Psoas muscle (tissue), 8 donors: Measurements from ENCODE around the gene CRHR2. TPM values are rescaled to one million over a fixed set of nuclear protein-coding genes. Genes with fewer than 3 reads are reported as not detected.

ENCODE experiments used
- ATAC-seq, 4 donors: fragments of 200-7000 bp; cut with Tn5 transposase; one replicate each; pipeline ENCODE4 v1.9.1; 2020; ENCODE audit warnings: moderate library complexity in 3 of 4, mild to moderate bottlenecking in 2 of 4
- DNase-seq, 2 donors: peaks; one replicate each; pipeline ENCODE4 v3.0.0-alpha.2; 2020
- H3K27ac ChIP-seq: fragments of 200-600 bp; one replicate; pipeline ENCODE4 v1.8.0; 2022
- H3K27me3 ChIP-seq, 3 donors: fragments of 200-600 bp in 1 of 3; one replicate each; pipeline versions ENCODE4 v1.6.1 to v1.8.0; 2013 to 2022; ENCODE audit warnings: low read length in 2 of 3, mild to moderate bottlenecking in 2 of 3, moderate library complexity in 1 of 3; ENCODE audit not compliant: insufficient read depth in 3 of 3
- H3K36me3 ChIP-seq, 2 donors: fragments of 200-600 bp in 1 of 2; one replicate each; pipeline versions ENCODE4 v1.6.1 to v1.8.0; 2013 to 2022; ENCODE audit warnings: low read depth in 1 of 2, mild to moderate bottlenecking in 1 of 2, moderate library complexity in 1 of 2; ENCODE audit not compliant: insufficient read depth in 1 of 2
- H3K4me1 ChIP-seq: fragments of 200-600 bp; one replicate; pipeline ENCODE4 v1.8.0; 2022
- H3K4me3 ChIP-seq: fragments of 200-600 bp; one replicate; pipeline ENCODE4 v1.8.0; 2022; ENCODE audit warnings: mild to moderate bottlenecking
- H3K9me3 ChIP-seq: fragments of 200-600 bp; one replicate; pipeline ENCODE4 v1.8.0; 2022
- CTCF ChIP-seq: fragments of 200-600 bp; IDR thresholded peaks from one replicate; pipeline ENCODE4 v1.8.0; 2022; ENCODE audit warnings: antibody characterized with exemption
- WGBS, 3 donors: extraction: QIAGEN DNeasy Blood & Tissue Kit; methylation state at CpG; one replicate each; pipeline versions ENCODE4 v1.1.6 to v1.1.7; 2013; 5-methylcytosine and 5-hydroxymethylcytosine counted together
- intact Hi-C, 2 donors: fragments of 100-400 bp; cut with DNase I; formaldehyde crosslinking; loops; one replicate each; pipeline versions ENCODE4 v1.11.0 to v1.14.2; 2022
- polyA plus RNA-seq, 3 donors: library from polyadenylated mRNA; stranded (reverse); fragments of 200-250 nt; gene quantifications; one replicate each; pipeline ENCODE4 v1.2.3, GENCODE V29; 2013
- total RNA-seq, 4 donors: library from RNA; stranded (reverse); fragmentation: NEBNext Ultra II Directional in 2 of 4; extraction: Animal tissue kit (Norgen Biotek cat#: 25700) in 2 of 4; gene quantifications; one replicate each; pipeline versions ENCODE4 v1.2.1 to v1.2.4, GENCODE V29; 2021 to 2023
- donor health status: healthy with polysubstance abuse.
- donor health status: DM: no; HTN: no; CAD: no; lungs with moderate emphysema.
- donor health status: Bipolar disorder and iron deficiency.
- donor health status: healthy.
- donor health status: DM: yes; HTN: yes; CAD: no.
- donor health status: DM: no; HTN: no; CAD: no.
- donor health status: DM: no; HTN: no; CAD: no.
- donor health status: DM: yes; HTN: yes; CAD: no.

CRHR2 gene
- total and polyA plus RNA-seq, 7 donors, result 0.09 to 1.3 (median 0.34) TPM

- ATAC-seq (no peak), DNase-seq (no peak)
- no peak for TF ChIP-seq CTCF
- Histone ChIP-seq H3K27me3 (no peaks in the 10 kb centered on the region), H3K36me3 (no peaks in the 10 kb centered on the region), H3K27ac (no peak overlapping the region), H3K4me1 (peaks cover 21% of the 10 kb centered on the region), H3K9me3 (no peaks in the 10 kb centered on the region), H3K4me3 (no peak overlapping the region)
- 91 to 98% (median 94%) methylated on average over 6 of the region's 6 CpGs for WGBS, 3 donors
- intact Hi-C loops, result no loop called here
These were observed 24.1 kb upstream of the CRHR2 start for GRCh38 chr7:30706316-30706715.

GRCh38 chr7:30705596-30705995, 23.3 kb upstream of the CRHR2 start:
- Histone ChIP-seq H3K27ac (peak overlapping the region; percentile 74), H3K36me3 (no peaks in the 10 kb centered on the region), H3K9me3 (no peaks in the 10 kb centered on the region), H3K27me3 (no peaks in the 10 kb centered on the region), H3K4me1 (peaks cover 22% of the 10 kb centered on the region), H3K4me3 (no peak overlapping the region)
- WGBS, 3 donors, result 30 to 48% (median 34%) methylated on average over 13 of the region's 13 CpGs
- TF ChIP-seq CTCF, result no peak
- DNase-seq, result peak in 1 of 2 donors; percentile 24
- ATAC-seq, result peak; percentile 66 to 90 (median 78)
- intact Hi-C loops, result no loop called here

GRCh38 chr7:30705008-30705407, 22.8 kb upstream of the CRHR2 start:
- DNase-seq (no peak), ATAC-seq (peak in 1 of 4 donors; percentile 15)
- TF ChIP-seq CTCF, result no peak
- Histone ChIP-seq H3K27me3 (no peaks in the 10 kb centered on the region), H3K27ac (peak overlapping the region; percentile 74), H3K4me1 (peaks cover 28% of the 10 kb centered on the region), H3K4me3 (no peak overlapping the region), H3K9me3 (no peaks in the 10 kb centered on the region), H3K36me3 (no peaks in the 10 kb centered on the region)
- intact Hi-C loops, result no loop called here
- 82 to 85% (median 84%) methylated on average over 8 of the region's 8 CpGs for WGBS, 3 donors

- ATAC-seq (no peak), DNase-seq (no peak)
- TF ChIP-seq CTCF, result no peak
- H3K4me1 ChIP-seq, result peaks cover 30% of the 10 kb centered on the region
- H3K36me3 ChIP-seq, result no peaks in the 10 kb centered on the region
- no peak overlapping the region for H3K27ac ChIP-seq
- no peak overlapping the region for H3K4me3 ChIP-seq
- H3K27me3 ChIP-seq, result no peaks in the 10 kb centered on the region
- 43 to 64% (median 49%) methylated on average over 4 of the region's 4 CpGs for WGBS, 3 donors
- no peaks in the 10 kb centered on the region for H3K9me3 ChIP-seq
- intact Hi-C loops, result no loop called here
These were observed 21.5 kb upstream of the CRHR2 start for GRCh38 chr7:30703756-30704155.

GRCh38 chr7:30702200-30702599, 19.9 kb upstream of the CRHR2 start:
- Histone ChIP-seq H3K9me3 (no peaks in the 10 kb centered on the region), H3K4me3 (no peak overlapping the region), H3K4me1 (peaks cover 25% of the 10 kb centered on the region), H3K36me3 (no peaks in the 10 kb centered on the region), H3K27me3 (no peaks in the 10 kb centered on the region), H3K27ac (no peak overlapping the region)
- no peak for TF ChIP-seq CTCF
- DNase-seq, result no peak
- no peak for ATAC-seq
- intact Hi-C loops, result no loop called here
- WGBS, 3 donors, result 88 to 100% (median 89%) methylated on average over 1 of the region's 1 CpG
